ENCODE results near the gene KIF24.
"Not testable (repeated sequence)": the region's sequence is repeated elsewhere in the genome, so short reads cannot be mapped to it uniquely, and the experiment has no call there.

The KIF24 gene

DNA sequence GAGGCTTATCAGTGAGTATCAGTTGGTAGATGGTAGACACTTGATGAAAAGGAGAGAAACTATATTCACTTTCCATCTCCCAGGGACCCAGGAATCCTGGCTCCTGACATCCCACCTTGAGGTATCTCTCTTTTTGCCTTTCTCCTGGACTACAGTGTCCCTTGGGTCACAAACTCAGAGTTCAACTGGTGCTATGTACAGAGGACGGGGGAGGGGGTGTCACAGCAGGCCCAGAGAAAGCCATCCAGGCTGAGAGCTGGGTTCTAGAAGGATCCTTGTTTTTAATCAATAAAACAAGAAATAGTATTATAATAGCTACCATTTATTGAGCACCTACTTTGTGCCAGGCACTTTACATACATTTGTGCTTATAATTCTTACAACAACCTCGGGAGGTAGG lies 37.3 kb upstream of the KIF24 start:
- in situ Hi-C loops (cut with HindIII; ENCODE audit: low pct_ligation_motif_present, low pct_unique_long_range_greater_than_20kb, low sequenced_read_pairs), result no loop called here
- DNase-seq, result no peak

DNA sequence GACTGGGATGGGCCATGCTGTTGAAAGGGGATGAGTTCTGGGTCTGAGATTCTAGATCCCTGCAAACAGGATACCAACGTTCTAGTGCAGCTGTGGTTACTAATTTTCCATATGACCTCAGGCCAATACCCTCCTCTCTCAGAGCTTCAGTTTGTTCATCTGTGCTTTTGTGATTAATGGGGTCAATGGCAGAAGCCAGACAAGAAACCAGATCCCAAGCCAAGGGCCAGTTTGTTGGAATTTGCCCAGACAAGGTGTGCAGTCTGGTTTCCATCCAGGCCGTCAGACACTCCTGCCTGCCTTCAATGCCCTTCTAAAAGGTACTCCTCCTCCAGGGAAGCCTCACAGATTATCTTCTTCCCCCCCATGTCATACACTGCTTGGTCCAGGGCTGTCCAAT lies 36.2 kb upstream of the KIF24 start:
- DNase-seq, result no peak
- in situ Hi-C loops (cut with HindIII; ENCODE audit: low pct_ligation_motif_present, low pct_unique_long_range_greater_than_20kb, low sequenced_read_pairs), result no loop called here

DNA sequence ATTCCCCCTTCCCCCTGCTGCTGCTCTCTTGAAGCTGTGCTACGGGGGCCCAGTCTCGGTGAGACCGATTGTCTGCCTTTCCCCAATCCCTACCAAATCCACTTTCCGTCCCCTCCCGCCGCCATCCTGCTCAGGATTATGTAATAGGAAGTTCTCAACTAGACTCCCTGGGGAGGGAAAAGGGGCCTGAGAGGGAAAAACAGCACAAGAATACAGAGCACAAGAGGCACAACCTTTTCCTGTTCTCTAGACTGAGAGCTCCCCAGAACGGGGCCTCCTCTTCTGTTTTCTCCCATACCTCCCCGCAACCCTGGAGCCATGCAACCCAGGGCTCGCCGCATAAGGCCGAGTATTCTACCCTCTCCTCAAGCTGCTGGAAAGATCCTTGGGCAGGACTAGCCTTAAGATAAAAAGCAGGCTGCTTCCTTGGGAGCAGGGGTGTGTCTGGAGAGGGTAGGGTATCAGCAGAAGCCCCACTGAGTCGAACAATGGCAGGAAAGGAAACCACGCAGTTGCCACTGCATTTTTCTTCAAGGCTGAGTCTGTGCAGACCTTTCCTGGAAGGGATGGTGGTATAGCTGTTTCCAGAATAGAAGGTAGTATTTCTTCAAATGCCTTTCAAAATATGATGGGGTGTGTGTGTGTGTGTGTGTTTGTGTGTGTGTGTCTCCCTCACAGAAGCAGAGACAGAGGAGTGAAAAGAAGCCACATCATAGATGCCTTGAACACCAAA lies 34.7 kb upstream of the KIF24 start:
- no peak for DNase-seq
- in situ Hi-C loops (cut with HindIII; ENCODE audit: low pct_ligation_motif_present, low pct_unique_long_range_greater_than_20kb, low sequenced_read_pairs), result no loop called here

DNA sequence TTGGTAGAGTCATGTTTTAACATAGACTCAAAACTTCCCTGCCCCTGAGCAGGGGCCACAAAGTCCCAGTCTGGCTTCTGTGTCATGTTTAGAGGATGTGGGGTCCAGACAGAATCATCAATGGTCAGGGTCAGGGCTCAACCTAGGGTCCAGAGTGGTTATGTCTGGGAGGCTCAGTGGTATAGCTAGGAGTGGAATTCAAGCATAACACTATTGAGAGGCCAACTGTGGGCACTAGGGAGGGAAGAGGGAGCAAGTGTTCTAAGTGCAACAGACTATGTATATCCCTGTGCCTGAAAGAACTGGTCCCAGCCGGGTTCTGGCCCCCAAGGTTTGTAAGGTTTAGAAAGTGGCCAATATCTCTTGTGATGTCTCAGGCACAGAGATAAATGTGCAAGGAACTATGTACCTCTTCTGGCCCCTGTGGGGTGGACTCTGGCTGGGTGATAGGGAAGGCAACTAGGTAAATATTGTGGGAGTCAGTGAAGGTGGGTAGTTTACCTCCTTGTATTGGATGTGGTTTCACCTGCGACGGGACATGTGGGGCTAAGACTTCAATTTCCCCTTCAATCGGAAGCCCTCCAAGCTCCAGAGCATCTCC lies 33.6 kb upstream of the KIF24 start:
- in situ Hi-C loops (cut with HindIII; ENCODE audit: low pct_ligation_motif_present, low pct_unique_long_range_greater_than_20kb, low sequenced_read_pairs), result no loop called here

DNA sequence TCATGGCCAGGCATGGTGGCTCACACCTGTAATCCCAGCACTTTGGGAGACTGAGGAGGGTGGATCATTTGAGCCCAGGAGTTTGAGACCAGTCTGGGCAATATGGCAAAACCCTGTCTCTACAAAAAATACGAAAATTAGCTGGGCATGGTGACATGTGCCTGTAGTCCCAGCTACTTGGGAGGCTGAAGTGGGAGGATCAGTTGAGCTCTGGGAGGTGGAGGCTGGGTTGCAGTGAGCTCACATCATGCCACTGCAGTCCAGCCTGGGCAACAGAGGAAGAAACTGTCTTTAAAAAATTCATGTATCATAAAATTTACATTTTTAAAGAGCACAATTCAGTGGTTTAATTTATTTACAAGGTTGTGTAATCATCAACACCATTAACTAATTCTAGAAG lies 23.9 kb upstream of the KIF24 start:
- DNase-seq; in situ Hi-C loops (cut with HindIII; ENCODE audit: low pct_ligation_motif_present, low pct_unique_long_range_greater_than_20kb, low sequenced_read_pairs): not testable (repeated sequence)

More for the DNA sequence above, 33.6 kb upstream of the KIF24 start:
- DNase-seq, result no peak

DNA sequence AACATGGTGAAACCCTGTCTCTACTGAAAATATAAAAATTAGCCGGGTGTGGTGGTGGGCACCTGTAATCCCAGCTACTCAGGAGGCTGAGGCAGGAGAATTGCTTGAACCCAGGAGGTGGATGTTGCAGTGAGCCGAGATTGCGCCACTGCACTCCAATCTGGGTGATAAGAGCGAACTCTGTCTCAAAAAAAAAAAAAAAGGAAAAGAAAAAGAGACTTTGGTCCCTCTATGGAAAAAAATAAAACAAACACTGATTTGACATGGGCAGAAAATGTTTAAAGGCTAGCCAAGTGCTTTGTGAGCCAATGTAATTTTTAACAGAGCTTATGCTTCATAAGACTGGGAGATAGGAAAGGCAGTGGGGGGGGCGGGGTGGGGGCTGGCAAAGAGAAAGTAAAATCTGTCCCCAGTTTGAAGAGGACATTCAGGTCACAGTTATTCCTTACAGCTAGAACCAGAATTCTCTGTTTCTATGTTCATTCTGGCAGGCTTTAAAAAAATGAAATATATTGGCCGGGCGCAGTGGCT lies 23.1 kb upstream of the KIF24 start:
- in situ Hi-C loops (cut with HindIII; ENCODE audit: low pct_ligation_motif_present, low pct_unique_long_range_greater_than_20kb, low sequenced_read_pairs); DNase-seq: not testable (repeated sequence)

DNA sequence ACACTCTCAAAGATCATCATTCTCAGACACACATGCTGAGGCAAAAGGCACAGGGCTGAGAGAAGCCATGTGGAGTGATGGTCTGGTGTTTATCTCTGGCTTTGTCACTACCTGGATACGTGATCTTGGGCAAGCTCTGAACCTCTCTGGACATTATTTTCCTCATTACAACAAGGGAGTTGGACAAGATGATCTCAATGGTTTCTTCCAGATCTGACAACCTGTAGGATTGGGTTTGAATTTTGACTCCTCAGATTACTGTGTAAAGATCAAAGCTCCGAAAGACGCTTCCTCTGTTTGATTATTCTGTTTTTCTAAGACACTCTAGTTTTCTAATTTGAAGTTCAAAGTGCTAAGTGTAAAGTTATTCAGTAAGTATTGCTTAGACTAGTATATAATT lies 20.3 kb upstream of the KIF24 start:
- no peak for DNase-seq
- in situ Hi-C loops (cut with HindIII; ENCODE audit: low pct_ligation_motif_present, low pct_unique_long_range_greater_than_20kb, low sequenced_read_pairs), result no loop called here

DNA sequence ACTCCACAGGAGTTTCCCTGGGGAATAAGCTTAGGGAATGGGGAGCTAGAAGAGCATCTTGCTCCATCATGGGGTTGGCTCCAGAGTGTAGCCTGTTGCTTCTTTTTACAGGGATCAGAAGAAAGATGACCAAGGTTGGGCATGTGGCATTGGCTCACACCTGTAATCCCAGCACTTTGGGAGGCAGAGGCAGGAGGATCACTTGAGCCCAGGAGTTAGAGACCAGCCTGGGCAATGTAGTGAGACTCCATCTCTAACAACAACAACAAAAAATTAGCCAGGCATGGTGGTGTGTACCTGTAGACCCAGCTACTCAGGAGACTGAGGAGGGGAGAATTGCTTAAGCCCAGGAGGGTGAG lies 18.7 kb upstream of the KIF24 start:
- in situ Hi-C loops (cut with HindIII; ENCODE audit: low pct_ligation_motif_present, low pct_unique_long_range_greater_than_20kb, low sequenced_read_pairs), result no loop called here
- DNase-seq, result no peak

DNA sequence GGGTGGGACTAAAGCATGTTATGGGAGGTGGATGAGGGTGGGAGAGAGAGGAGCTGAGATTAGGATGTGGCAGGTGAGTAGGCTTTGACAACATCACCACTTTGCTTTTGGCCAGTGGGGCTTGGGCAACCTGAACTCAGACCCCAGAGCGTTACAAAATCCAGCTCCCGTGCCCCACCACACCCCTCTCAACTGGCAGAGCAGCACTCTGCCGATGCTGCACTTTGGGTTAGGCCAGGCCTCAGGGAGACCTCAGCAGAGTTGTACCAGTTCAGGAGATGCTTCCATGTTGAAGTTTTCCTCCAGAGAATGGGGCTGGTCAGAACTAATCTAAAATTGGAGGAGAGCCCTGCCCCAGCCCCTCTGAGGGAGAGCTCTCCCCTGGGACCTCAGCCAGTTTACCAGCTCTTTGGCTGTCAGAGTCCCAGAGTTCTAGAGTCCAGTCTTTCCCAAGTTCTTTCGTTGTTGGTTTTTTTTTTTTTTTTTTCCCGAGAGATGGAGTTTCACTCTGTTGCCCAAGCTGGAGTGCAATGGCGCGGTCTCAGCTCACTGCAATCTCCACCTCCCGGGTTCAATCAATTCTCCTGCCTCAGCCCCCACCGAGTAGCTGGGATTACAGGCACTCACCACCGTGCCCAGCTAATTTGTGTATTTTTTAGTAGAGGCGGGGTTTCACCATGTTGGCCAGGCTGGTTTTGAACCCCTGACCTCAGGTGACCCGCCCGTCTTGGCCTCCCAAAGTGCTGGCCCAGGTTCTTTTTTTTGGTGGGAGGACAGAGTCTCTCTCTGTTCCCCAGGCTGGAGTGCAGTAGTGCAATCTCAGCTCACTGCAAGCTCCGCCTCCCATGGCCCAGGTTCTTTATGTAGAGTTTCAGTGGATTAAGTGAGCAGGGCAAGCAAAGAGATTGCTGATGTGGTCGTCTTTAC lies 18.1 kb upstream of the KIF24 start:
- in situ Hi-C loops (cut with HindIII; ENCODE audit: low pct_ligation_motif_present, low pct_unique_long_range_greater_than_20kb, low sequenced_read_pairs), result no loop called here
- no peak for DNase-seq

DNA sequence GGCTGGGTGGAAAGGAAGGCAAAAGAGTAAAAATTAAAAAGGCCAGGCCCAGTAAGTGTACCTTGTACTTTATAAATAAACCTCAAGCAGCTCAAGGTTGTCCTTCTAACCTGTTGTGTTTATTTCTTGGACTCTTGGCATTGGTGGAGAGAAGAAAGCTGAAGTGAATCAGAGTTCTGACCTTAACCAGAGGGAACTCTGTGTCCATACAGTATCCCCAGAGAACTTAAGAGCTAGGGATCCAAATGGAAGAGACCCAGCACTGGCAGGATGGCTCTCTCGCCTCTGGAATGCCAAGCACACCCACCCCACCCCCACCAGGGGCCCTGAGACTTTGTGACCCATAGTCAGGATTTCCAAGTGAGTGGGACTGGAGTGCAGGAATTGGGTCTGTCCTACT lies 14.5 kb upstream of the KIF24 start:
- in situ Hi-C loops (cut with HindIII; ENCODE audit: low pct_ligation_motif_present, low pct_unique_long_range_greater_than_20kb, low sequenced_read_pairs), result no loop called here
- DNase-seq, result no peak

DNA sequence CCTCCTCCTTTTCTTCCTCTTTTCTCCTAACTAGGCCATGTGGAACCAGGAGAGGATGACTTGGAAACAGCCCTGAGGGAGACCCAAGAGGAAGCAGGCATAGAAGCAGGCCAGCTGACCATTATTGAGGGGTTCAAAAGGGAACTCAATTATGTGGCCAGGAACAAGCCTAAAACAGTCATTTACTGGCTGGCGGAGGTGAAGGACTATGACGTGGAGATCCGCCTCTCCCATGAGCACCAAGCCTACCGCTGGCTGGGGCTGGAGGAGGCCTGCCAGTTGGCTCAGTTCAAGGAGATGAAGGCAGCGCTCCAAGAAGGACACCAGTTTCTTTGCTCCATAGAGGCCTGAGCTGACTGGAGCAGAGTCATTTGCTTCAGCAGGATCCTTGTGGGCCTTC lies 14.0 kb upstream of the KIF24 start:
- no peak for DNase-seq
- in situ Hi-C loops (cut with HindIII; ENCODE audit: low pct_ligation_motif_present, low pct_unique_long_range_greater_than_20kb, low sequenced_read_pairs), result no loop called here

DNA sequence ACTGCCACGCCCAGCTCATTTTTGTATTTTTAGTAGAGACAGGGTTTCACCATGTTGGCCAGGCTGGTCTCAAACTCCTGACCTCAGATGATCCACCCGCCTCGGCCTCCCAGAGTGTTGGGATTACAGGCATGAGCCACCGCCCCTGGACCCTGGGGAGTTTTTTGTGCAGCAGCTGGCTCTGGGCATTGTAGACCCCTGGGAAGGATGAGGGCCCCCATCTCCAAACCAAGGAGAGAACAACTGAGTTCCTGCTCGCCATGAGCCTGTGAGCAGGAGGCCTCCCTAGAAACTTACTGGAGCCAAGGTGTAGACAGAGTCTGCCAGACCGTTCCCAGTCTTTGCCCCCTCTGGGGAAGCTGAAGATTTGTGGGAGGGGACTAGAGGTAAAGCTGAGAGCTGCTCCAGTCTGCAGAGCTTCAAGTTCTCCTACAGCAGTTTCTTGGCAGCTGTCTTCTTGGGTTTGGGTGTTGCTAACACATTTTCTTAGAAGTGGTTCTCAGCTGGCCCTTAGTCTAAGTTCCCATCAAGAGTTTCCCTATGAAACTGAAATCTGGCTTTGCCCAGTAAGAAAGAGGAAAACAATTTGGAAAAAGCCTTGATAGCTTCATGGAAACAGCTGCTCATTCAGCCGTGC lies 12.7 kb upstream of the KIF24 start:
- DNase-seq, result no peak
- in situ Hi-C loops (cut with HindIII; ENCODE audit: low pct_ligation_motif_present, low pct_unique_long_range_greater_than_20kb, low sequenced_read_pairs), result no loop called here

DNA sequence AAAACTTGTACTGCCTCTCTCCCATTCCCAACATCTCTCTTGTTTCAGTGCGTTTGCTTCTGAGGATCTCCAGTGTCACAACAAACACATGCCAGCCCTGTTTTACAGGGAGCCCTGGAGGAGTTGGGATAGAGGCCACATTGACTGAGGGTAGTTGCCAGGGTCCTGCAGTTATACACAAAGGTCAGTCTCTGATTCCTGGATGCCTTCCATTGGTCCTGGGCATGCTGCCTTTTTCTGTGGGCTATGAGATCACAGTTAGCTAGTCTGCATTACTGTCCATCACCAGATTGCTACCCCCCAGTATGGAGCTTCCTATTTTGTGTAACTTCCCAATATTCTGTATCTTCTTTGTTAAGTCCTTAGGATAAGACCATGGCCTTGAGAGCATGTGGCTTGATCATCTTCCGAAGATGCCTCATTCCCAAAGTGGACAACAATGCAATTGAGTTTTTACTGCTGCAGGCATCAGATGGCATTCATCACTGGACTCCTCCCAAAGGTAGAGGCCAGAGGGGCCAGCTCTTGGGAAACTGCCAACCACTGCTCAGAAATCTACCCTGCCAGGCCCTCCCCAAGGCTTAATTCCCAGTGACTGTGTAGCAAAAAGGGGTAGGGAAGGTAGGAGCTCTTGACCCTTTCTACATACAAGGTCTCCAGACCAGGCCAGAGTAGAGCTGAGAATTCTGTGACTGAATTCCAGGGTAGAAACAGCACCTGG lies 9.8 kb upstream of the KIF24 start:
- no peak for DNase-seq
- in situ Hi-C loops (cut with HindIII; ENCODE audit: low pct_ligation_motif_present, low pct_unique_long_range_greater_than_20kb, low sequenced_read_pairs), result no loop called here

DNA sequence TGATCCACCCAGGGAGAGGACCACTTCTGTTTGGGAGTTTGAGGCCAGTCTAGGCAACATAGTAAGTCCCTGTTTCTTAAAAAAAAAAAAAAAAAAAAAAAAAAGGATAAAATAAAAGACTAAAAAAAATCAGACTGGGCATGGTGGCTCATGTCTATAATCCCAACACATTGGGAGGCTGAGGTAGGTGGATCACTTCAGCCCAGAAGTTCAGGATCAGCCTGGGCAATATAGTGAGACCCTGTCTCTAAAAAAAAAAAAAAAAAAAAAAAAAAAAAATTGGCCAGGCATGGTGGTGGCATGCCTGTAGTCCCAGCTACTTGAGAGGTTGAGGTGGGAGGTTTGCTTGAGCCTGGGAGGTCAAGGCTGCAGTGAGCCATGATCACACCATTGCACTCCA lies 9.0 kb upstream of the KIF24 start:
- DNase-seq; in situ Hi-C loops (cut with HindIII; ENCODE audit: low pct_ligation_motif_present, low pct_unique_long_range_greater_than_20kb, low sequenced_read_pairs): not testable (repeated sequence)

DNA sequence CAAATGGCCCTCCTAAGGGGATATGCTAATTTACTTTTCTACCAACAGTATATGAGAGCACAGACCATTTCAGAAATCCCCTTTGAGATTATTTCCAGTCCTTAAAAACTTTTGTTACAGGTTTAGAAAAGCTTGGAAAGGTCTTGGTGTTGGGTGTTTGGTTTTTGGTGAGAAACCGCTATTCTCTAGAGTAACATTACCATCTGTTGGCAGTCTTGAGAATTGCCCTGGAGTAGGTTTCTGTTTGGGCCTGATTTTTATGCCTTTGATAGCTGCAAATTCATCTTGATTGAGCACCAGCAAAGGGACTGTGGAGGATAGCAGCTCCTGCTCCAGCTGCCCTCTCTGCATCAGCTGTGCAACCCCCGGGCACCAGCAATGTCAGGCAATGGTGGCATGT lies 8.3 kb upstream of the KIF24 start:
- in situ Hi-C loops (cut with HindIII; ENCODE audit: low pct_ligation_motif_present, low pct_unique_long_range_greater_than_20kb, low sequenced_read_pairs), result no loop called here
- no peak for DNase-seq

DNA sequence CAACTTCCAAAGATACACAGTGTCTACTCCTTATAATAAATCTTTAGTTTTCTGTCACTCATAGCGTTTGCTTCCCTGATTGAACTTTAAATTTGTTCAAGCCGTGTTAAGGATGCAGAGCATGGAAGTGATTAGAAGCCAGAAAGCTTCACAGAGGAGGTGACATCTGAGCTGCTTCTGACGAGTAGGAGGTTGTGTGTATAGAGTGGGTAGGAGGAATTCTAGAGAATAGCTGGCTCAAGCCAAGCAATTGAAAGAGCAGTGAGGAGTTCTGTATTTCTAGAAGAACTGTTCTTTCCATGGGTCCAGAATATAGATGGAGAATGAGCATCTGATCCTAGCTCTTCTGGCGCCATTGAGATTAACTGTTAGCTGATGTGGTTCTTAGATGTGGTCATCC lies 6.3 kb upstream of the KIF24 start:
- in situ Hi-C loops (cut with HindIII; ENCODE audit: low pct_ligation_motif_present, low pct_unique_long_range_greater_than_20kb, low sequenced_read_pairs), result no loop called here
- DNase-seq, result no peak

DNA sequence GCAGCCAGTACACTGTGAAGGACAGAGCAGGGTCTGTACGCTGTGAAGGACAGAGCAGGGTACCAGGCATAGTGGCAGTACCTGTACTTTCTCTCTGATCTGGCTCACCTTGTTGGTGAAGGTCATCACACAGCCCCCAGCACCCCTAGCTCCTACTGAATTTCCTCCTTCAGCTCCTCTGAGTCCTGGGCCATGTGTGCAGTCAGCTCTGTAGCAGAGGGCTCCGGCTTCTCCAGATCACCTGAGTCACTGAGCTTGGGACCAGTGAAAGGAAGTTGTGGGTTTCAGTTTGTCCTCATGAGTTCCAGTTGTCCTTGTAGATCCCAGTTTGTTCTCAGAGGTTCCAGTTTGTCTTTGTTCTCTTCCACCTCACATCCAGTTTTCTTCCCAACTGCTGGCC lies 5.8 kb upstream of the KIF24 start:
- in situ Hi-C loops (cut with HindIII; ENCODE audit: low pct_ligation_motif_present, low pct_unique_long_range_greater_than_20kb, low sequenced_read_pairs), result no loop called here
- no peak for DNase-seq

DNA sequence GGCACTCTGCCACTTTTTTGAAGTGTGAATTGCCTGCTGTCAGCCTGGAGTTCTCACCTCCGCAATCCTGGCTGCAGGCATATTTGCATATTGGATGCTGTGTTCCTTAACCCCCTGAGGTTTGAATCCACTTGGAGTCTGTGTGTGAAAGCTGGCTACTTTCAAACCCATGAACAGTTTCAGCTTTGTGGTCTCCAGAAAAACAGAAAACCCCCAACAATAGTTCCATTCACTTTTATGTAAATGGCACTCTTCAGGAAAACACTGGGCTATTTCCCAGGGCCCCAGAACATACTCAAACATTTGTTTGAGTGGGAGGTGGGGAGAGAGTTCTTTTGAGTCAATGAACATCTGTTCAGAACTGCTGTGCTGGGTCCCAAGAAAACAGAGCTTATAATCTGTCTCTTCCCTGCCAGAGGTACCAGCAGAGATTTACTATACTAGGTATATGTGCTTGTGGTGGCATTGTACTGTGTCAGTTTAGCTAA lies 5.3 kb upstream of the KIF24 start:
- no peak for DNase-seq
- in situ Hi-C loops (cut with HindIII; ENCODE audit: low pct_ligation_motif_present, low pct_unique_long_range_greater_than_20kb, low sequenced_read_pairs), result no loop called here

Measured in ACHN (cell line).